Measurements from ENCODE around the gene IBTK. TPM values are rescaled to one million over a fixed set of nuclear protein-coding genes. Genes with fewer than 3 reads are reported as not detected.

The IBTK gene
- polyA plus RNA-seq, 2 of the 4 experiments (the other 2 are of a cell fraction), result 34.2 to 87.3 TPM

DNA sequence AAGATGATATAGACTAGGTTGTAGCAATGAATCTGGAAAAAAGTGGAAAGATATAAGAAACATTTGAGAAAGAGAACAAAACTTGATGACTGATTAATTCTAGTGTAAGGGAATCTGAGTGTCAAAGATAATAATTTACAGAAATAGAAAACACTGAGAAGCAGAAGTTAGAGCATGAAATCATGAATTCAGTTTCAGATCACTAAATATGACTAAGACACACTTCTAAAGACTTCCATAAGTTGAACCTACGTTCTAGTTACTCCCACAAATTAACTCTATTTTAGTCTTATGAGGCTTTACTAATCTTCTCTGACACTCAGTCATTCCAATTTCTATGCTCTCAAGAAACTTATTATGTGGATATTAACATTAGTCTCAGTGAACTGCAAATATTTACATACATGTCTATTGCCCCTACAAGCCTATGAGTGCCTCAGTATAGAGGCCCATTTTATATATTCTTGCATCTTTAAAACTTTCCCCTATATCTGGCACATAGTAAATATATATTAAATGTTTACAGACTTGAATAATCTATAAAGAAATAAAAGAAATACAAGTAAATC is 30.4 kb downstream of the IBTK start:
- DNase-seq (ENCODE audit: low read depth in 1 of 2, low spot score in 1 of 2) (no peak), ATAC-seq (no peak), FAIRE-seq (no peak)
- no peaks in the 10 kb centered on the region for H3K4me1 ChIP-seq
- no peaks in the 10 kb centered on the region for H3K9me3 ChIP-seq
- no peak overlapping the region for H3K4me3 ChIP-seq
- POLR2A ChIA-PET, result no interaction called here
- CTCF ChIA-PET, result no interaction called here
- WGBS (ENCODE audit: missing lambda C conversion rate), result 89% methylated on average over 1 of the region's 1 CpG
- no peak overlapping the region for H3K27ac ChIP-seq
- no peak overlapping the region for H3K4me2 ChIP-seq
- TF ChIP-seq EHMT2 (IDR thresholded peaks at IDR 0.05; ENCODE audit: low read depth) (no peak), CHD2 (IDR thresholded peaks at IDR 0.05; ENCODE audit: low read length, partially characterized antibody) (no peak), CBX2 (IDR thresholded peaks at IDR 0.05; ENCODE audit: borderline replicate concordance, low read depth) (no peak), JUN (IDR thresholded peaks at IDR 0.05) (no peak), RARB (CRISPR knock-in tag; IDR thresholded peaks at IDR 0.05) (no peak), POLR2A (IDR thresholded peaks at IDR 0.05; ENCODE audit: low read length) (no peak), TP53 (CRISPR knock-in tag; IDR thresholded peaks at IDR 0.05) (no peak), ZSCAN20 (CRISPR knock-in tag; IDR thresholded peaks at IDR 0.05) (no peak), EHF (CRISPR knock-in tag; IDR thresholded peaks at IDR 0.05) (no peak), ZC3H11A (IDR thresholded peaks at IDR 0.05) (no peak), SMC3 (IDR thresholded peaks at IDR 0.05) (no peak), ESRRA (IDR thresholded peaks at IDR 0.05; ENCODE audit: borderline replicate concordance, low read length) (no peak), FOSB (CRISPR knock-in tag; IDR thresholded peaks at IDR 0.05) (no peak)
- TF ChIP-seq, protein P1, sequence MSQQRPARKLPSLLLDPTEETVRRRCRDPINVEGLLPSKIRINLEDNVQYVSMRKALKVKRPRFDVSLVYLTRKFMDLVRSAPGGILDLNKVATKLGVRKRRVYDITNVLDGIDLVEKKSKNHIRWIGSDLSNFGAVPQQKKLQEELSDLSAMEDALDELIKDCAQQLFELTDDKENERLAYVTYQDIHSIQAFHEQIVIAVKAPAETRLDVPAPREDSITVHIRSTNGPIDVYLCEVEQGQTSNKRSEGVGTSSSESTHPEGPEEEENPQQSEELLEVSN (IDR thresholded peaks at IDR 0.05; ENCODE audit: borderline replicate concordance, low read depth), result no peak
- TF ChIP-seq, protein P2, sequence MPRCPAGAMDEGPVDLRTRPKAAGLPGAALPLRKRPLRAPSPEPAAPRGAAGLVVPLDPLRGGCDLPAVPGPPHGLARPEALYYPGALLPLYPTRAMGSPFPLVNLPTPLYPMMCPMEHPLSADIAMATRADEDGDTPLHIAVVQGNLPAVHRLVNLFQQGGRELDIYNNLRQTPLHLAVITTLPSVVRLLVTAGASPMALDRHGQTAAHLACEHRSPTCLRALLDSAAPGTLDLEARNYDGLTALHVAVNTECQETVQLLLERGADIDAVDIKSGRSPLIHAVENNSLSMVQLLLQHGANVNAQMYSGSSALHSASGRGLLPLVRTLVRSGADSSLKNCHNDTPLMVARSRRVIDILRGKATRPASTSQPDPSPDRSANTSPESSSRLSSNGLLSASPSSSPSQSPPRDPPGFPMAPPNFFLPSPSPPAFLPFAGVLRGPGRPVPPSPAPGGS (IDR thresholded peaks at IDR 0.05), result no peak

DNA sequence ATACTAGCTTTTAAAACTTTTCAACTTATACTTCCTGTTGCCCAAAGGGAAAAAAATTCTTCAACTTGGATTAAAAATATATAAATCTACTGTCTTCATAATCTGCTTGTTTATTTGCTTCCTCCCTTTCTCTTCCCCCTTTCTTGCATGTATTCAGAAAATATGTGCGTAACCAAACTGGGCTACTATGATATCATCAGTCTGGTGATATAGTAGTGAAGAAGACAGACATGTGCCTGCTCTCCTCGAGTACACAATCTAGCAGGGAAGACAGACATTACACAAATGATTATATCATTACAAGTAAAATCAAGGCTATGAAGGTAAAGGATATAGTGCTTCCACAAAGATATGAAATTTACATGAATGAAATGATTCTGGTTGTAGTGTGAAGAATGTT is 31.0 kb downstream of the IBTK start:
- Histone ChIP-seq H3K4me1 (no peaks in the 10 kb centered on the region), H3K4me3 (no peak overlapping the region), H3K4me2 (no peak overlapping the region), H3K9me3 (no peaks in the 10 kb centered on the region), H3K27ac (no peak overlapping the region)
- WGBS (ENCODE audit: missing lambda C conversion rate), result 84% methylated on average over 2 of the region's 2 CpGs
- TF ChIP-seq FOSL2 (IDR thresholded peaks at IDR 0.05) (no peak), FOSL2 (CRISPR knock-in tag; IDR thresholded peaks at IDR 0.05) (no peak), CBX8 (IDR thresholded peaks at IDR 0.05) (no peak), RARB (CRISPR knock-in tag; IDR thresholded peaks at IDR 0.05) (no peak), KDM5A (IDR thresholded peaks at IDR 0.05) (no peak), CHD2 (IDR thresholded peaks at IDR 0.05; ENCODE audit: low read length, partially characterized antibody) (no peak), JUNB (IDR thresholded peaks at IDR 0.05) (no peak)
- TF ChIP-seq, protein P3, sequence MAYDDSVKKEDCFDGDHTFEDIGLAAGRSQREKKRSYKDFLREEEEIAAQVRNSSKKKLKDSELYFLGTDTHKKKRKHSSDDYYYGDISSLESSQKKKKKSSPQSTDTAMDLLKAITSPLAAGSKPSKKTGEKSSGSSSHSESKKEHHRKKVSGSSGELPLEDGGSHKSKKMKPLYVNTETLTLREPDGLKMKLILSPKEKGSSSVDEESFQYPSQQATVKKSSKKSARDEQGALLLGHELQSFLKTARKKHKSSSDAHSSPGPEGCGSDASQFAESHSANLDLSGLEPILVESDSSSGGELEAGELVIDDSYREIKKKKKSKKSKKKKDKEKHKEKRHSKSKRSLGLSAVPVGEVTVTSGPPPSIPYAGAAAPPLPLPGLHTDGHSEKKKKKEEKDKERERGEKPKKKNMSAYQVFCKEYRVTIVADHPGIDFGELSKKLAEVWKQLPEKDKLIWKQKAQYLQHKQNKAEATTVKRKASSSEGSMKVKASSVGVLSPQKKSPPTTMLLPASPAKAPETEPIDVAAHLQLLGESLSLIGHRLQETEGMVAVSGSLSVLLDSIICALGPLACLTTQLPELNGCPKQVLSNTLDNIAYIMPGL (CRISPR knock-in tag; IDR thresholded peaks at IDR 0.05; ENCODE audit: borderline replicate concordance), result no peak
- TF ChIP-seq, protein P4, sequence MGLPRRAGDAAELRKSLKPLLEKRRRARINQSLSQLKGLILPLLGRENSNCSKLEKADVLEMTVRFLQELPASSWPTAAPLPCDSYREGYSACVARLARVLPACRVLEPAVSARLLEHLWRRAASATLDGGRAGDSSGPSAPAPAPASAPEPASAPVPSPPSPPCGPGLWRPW (IDR thresholded peaks at IDR 0.05), result no peak
- ChIA-PET POLR2A (no interaction called here), CTCF (no interaction called here)
- DNase-seq (ENCODE audit: low read depth in 1 of 2, low spot score in 1 of 2) (no peak), FAIRE-seq (no peak), ATAC-seq (no peak)

DNA sequence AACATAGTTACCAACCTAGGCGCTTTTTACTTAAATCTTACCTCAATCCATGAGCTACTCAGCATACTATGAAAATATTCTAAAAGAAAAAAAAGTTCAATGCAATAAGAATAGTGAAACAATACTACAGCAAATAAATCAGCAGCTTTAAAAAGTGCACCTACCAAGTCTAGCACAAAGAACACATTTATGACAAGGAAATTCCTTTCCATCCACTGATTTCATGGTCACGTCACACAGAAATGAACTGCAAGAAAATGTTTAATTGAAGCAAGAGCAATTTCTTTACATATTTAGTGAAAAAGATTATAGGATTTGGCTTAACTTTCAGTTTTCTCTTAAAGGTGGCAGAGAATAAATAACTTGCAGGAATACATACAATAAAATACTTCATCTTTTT is 36.2 kb downstream of the IBTK start:
- H3K27ac ChIP-seq, result no peak overlapping the region
- H3K4me3 ChIP-seq, result no peak overlapping the region
- ChIA-PET POLR2A (interaction anchor here (0.6 kb wide), 1 partner anchor 21 kb away, joined by 6 read pairs; no protein-coding TSS in a partner anchor), CTCF (no interaction called here)
- DNase-seq (ENCODE audit: low read depth in 1 of 2, low spot score in 1 of 2) (no peak), ATAC-seq (no peak), FAIRE-seq (no peak)
- 90% methylated on average over 2 of the region's 2 CpGs for WGBS (ENCODE audit: missing lambda C conversion rate)
- no peaks in the 10 kb centered on the region for H3K9me3 ChIP-seq
- H3K4me2 ChIP-seq, result no peak overlapping the region
- H3K4me1 ChIP-seq, result peaks cover 3% of the 10 kb centered on the region; the same call in 2 of the 3 replicates
- TF ChIP-seq, protein P5, sequence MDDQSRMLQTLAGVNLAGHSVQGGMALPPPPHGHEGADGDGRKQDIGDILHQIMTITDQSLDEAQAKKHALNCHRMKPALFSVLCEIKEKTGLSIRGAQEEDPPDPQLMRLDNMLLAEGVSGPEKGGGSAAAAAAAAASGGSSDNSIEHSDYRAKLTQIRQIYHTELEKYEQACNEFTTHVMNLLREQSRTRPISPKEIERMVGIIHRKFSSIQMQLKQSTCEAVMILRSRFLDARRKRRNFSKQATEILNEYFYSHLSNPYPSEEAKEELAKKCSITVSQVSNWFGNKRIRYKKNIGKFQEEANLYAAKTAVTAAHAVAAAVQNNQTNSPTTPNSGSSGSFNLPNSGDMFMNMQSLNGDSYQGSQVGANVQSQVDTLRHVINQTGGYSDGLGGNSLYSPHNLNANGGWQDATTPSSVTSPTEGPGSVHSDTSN (IDR thresholded peaks at IDR 0.05), result no peak
- no peak for TF ChIP-seq ESRRA (IDR thresholded peaks at IDR 0.05; ENCODE audit: borderline replicate concordance, low read length)
- no peak for TF ChIP-seq FOXS1 (CRISPR knock-in tag; IDR thresholded peaks at IDR 0.05)
- no peak for TF ChIP-seq CHD2 (IDR thresholded peaks at IDR 0.05; ENCODE audit: low read length, partially characterized antibody)
- no peak for TF ChIP-seq KDM5A (IDR thresholded peaks at IDR 0.05)
- TF ChIP-seq, protein P2 (IDR thresholded peaks at IDR 0.05), result no peak
- TF ChIP-seq JUNB (IDR thresholded peaks at IDR 0.05), result no peak
- no peak for TF ChIP-seq EHMT2 (IDR thresholded peaks at IDR 0.05; ENCODE audit: low read depth)
- TF ChIP-seq, protein P3 (CRISPR knock-in tag; IDR thresholded peaks at IDR 0.05; ENCODE audit: borderline replicate concordance), result no peak
- TF ChIP-seq NFE2L2 (conservative IDR thresholded peaks at IDR 0.05; ENCODE audit: low read length), result no peak
